ENCODE results near the gene CDK16.
"Not testable (repeated sequence)": the region's sequence is repeated elsewhere in the genome, so short reads cannot be mapped to it uniquely, and the experiment has no call there.

CDK16 gene

GRCh38 chrX:47248576-47248975 is 30.1 kb downstream of the CDK16 start:
- DNase-seq (ENCODE audit: low read depth in 2 of 2), result no peak

DNA sequence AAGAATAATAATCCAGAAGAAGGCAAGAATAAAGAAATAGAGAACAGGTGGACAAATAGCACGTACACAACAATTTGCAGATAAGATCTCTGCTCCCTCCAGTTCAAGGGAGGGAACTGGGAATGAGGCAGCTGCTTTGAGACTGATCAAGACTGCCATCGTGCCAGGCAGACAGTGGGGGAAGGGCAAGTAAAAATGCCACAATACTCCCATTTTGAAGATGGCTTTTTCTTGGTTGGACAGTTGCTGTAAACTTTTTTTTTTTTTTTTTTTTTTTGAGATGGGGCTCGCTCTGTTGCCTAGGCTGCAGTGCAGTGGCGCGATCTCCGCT is 31.5 kb downstream of the CDK16 start:
- DNase-seq (ENCODE audit: low read depth in 2 of 2), result no peak

GRCh38 chrX:47257620-47258019 is 39.1 kb downstream of the CDK16 start:
- DNase-seq (ENCODE audit: low read depth in 2 of 2), result not testable (repeated sequence)

DNA sequence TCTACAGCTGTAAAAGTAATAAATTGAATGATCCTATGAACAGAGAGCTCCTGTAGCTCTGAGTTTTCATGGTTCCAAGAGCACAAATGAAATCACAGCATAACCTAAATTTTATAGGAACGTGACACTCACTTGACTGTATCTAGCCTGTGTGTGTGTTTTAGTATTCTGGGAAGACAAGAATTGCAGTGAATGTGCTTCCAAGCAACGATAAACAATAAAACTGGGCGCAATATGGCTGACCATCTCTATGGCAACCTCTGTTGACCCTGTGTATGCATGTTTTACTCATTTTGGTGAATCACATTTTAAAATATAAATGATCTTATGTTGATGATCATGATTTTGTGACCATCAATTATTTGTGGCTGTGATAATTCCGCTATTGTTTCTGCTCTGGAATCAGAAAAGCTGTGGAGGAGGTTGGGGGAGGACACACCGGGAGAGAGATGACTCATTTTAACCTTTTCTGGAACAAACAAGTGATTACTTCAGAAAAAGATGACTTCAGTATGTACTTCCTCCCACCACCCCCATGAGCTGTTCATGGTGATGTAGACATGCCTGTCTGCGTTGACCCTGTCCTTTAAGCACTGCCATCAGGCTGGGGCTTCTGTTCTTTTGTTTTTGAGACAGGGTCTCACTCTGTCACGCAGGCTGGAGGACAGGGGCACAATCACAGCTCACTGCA is 46.1 kb downstream of the CDK16 start:
- no peak for DNase-seq (ENCODE audit: low read depth in 2 of 2)

DNA sequence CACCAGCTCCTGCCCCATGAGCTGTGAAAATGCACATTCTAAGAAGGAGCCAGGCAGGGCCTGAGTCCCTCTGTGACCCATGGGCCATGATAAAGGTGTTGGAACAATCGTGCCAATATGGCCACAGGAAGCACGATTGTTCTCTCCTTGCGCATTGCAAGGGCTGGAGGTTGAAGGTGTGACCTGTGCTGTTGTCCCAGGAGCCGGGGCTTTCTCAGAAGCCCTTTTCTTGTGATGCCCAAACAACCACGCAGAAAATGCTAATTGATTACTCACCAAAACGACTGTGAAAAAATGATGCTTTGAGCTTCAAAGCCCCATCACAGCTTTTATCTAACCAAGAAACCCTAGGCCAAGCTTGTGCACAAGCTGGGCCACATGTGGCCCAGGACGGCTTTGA is 48.2 kb downstream of the CDK16 start:
- DNase-seq (ENCODE audit: low read depth in 2 of 2), result no peak

DNA sequence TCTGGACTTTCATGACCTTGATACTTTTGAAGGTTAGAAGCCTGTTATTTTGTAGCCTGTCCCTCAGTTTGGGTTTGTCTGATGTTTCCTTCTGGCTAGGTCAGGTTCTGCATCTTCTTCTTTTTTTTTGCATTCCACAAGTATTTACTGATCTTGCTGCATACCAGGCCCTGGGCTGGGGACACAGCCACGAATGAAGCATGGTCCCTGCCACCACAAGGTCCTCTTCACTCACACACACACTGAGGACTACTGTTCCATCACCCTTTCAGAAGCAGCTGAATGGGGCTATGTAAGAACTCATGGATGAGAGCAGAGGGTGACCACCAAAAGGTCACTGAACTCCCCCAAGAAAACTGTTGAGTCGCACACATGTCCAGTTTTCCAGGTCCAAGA is 53.5 kb downstream of the CDK16 start:
- DNase-seq (ENCODE audit: low read depth in 2 of 2), result no peak

DNA sequence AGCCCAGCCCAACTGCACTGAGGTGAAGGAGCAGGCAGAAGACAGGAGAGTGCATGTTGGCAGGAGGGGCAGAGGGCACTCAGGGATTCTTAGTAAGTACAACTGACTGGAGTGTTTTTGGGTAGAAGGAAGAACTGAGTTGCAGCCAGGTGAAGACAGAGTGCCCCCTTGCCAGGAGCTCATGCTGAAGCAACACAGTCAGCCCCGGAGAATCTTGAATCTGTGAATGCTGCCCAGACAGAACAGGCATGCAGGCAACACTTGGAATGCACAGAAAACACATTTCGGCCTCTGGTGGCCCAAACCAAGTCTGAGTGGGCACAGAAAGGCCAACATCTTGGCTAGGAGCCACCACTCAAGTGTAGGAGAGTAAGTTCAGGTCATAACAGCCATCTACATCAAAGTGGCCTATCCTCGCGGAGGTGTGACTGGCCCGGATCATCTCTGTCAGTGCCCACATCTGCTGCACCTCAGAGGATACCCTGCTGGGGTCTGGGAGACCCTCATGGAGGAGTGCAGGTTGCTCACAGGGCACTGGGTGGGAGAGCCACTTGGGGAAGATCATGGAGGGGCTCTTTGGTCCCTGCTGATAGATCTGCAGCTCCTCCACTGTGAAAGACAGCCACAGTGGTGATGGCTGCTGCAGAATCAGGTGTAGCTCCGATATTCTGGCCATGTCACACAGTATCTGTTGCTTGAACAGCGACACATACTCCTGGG is 54.7 kb downstream of the CDK16 start:
- DNase-seq (ENCODE audit: low read depth in 2 of 2), result no peak

GRCh38 chrX:47278691-47279090 is 60.2 kb downstream of the CDK16 start:
- no peak for DNase-seq (ENCODE audit: low read depth in 2 of 2)
